Measurements from ENCODE around the gene SNW1.
"Not testable (repeated sequence)": the region's sequence is repeated elsewhere in the genome, so short reads cannot be mapped to it uniquely, and the experiment has no call there.

SNW1 gene

DNA sequence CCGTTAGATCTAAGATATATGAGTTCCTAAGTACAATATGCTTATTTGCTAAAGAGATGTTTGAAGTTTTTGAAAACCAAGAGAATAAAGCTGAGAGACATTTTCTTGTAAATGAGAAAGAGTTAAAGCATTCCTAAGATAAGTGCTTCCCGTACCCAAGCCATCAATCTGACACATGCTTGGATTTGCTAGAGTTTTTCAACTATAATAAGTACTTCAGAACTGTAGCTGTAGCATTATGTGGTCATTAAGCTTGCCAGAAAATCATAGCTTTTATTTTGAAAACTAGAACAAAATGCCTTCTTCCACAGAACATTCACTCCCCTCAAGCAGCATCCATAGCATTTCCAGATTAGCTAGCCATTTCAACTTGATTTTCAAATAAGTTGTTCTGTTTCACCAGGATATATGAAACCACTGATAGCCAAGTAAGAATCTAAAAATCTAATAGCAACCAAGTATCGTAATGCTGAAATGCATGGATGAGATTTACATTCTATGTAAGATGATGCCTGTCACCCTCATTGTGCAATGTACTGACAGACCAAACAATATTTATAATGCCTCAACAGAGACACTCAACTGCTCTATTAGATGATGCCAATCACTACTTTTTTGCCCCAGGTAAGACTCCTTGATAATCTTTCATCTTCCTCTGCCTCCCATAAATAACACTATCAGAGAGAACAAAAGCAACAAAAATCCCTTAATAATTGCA is 8.0 kb downstream of the SNW1 start:
- no peak overlapping the region for H3K4me3 ChIP-seq (ENCODE audit: low read depth, low read length)

DNA sequence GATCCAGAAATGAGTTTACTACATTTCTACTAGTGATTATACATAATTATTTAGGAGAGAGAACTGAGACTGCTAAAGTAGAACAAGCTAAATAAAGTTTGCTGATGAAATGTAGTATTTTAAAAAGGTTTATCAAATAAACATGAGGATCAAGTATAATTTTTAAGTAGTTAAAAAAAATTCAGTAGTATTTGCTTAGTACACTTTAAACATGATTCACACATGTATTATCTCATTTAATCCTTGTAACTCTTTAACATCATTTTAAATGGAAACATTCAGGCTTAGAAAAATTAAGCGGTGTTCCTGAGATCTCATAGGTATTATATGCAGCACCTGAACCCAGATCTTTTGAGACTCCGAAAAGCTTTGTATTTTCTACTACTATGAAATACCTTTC is 8.7 kb downstream of the SNW1 start:
- no peak overlapping the region for H3K4me3 ChIP-seq (ENCODE audit: low read depth, low read length)

DNA sequence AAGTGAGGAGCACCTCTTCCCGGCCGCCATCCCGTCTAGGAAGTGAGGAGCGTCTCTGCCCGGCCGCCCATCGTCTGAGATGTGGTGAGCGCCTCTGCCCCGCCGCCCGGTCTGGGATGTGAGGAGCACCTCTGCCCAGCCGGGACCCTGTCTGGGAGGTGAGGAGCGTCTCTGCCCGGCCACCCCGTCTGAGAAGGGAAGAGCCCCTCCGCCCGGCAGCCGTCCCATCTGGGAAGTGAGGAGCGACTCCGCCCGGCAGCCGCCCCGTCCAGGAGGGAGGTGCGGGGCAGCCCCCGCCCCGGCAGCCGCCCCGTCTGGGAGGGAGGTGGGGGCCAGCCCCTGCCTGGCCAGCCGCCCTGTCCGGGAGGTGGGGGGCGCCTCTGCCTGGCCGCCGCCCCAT is 13.5 kb downstream of the SNW1 start:
- not testable (repeated sequence) for H3K4me3 ChIP-seq (ENCODE audit: low read depth, low read length)

DNA sequence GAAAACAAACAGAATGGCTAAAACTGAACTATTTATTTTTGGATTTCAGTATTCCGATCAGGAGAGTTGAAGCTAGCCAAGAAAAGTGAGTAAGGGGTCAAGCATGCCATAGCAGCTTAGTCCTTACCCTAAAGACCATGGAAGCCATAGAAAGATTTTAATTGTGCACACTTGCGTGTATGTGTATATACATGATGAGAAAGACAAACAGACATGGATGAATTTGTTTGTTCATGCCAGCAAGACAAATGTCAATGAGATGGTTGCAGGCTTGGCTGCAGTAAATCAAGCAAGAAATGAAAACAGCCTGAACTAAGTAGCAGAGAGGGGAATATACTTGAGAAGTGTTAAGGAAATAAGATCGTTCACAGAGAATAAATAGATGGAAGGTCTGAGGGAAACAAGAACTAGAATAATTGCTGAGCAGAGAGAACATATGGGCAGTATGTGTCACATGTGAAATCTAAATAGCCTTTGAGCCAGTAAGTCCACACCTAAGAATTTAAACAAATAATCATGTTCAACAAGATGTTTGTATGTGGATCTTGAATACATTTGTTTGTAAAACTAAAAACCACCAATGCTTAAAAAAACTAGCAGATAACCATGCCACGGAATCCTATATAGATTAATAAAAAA is 14.8 kb downstream of the SNW1 start:
- H3K4me3 ChIP-seq (ENCODE audit: low read depth, low read length), result no peak overlapping the region

DNA sequence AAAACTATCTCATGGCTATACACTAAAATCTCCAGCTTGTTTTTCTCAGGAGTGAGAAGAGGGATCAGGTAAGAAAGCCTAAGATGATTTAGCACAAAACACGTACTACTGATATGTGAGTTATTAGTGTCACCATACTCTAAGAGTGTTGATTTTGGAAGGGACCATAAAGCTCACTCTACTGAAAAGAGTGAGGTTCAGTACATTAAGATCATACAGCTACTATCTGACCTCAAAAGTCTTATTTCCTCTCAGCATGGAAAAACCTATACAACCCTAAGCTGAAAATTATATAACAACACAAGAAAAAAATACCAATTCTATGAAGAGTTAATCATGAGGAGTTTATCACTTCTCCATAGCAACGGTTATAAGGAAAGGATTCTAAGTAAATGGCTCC is 19.5 kb downstream of the SNW1 start:
- H3K4me3 ChIP-seq (ENCODE audit: low read depth, low read length), result no peak overlapping the region

DNA sequence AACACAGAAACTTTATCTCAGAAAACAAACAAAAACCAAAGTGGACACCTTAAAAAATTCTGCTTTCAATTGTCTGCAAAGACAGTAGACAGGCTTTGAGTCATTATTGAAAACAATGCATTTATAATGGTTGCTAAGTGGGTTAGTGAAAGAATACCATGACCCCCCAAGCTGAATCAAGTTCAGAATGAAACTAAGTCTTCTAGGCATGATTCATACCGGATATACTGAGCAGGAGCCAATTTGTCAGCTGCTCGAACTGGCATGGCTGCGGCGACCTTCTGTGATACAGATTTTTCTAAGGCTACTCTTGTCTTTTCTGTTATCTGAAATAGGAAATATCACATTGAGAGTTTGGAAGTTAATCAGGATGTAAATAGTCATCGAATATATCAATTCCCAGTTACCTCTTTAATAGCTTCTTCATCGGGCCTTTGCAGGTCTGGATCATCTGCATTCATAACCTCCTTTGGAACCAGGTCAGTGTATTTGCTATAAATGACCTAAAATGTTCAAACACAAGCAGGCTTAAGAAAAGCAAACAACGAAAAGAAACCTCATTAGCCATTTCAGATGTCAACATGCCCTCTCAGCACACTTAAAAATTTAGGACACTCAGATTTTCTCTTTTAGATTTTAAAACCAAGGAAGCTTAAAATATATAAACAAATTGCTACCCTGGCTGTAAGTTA is 22.3 kb downstream of the SNW1 start:
- no peak overlapping the region for H3K4me3 ChIP-seq (ENCODE audit: low read depth, low read length)

DNA sequence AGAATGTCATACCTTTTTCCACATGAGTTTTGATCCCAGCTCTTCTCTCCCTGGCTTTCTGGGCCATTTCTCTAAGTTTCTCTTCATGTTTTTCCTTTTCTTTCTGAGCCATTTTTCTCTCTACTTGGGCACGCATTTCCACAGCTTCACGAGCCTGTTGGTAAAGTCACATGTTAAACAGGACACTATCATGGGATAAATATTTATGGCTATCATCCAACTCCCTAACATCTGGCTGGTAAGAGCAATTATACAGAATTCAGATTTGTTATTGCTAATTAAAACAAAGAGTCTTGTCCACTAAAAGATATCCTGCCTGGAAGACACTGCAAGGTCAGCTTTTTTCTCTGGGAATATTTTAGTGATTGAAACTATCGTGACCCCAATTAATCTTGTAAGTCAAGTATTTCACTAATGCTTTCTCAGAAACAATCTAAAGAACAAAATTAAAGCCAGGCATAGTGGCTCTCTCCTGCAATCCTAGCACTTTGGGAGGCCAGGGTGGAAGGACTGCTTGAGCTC is 29.9 kb downstream of the SNW1 start:
- H3K4me3 ChIP-seq (ENCODE audit: low read depth, low read length), result no peak overlapping the region

DNA sequence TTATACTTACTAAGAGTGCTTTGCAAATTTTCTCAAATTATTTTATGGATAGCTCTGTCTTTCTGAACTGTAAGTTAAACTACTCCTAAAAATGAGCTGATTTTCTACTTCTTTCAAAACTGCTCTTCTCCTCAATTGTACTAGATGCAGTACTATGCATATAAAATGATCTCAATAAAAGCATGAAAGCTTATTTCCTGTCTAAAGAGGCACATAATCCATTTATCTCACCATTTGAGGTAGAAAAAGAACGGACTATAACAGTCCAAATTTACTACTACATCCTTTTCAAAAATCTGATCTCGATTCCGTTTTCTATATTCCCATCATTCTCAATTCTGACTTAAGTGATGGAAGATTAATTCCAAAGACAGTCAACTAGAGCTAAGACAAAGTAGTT is 38.7 kb downstream of the SNW1 start:
- no peak overlapping the region for H3K4me3 ChIP-seq (ENCODE audit: low read depth, low read length)

DNA sequence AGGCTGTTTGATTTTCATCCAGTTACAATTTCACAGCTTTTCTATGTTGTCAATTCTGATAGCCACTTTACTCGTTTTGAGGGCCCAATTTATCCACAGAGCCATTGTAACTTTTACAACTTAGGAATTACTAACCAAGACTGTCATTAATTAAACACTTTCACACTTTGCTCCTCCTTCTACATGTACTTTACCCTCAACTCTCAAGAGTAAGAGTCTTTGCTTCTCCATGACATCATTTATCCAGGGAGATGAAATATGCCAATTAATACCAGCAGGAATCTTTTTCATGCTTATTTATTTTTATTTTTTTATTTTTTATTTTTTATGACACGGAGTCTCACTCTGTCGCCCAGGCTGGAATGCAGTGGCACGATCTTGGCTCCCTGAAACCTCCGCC is 39.5 kb downstream of the SNW1 start:
- no peak overlapping the region for H3K4me3 ChIP-seq (ENCODE audit: low read depth, low read length)

DNA sequence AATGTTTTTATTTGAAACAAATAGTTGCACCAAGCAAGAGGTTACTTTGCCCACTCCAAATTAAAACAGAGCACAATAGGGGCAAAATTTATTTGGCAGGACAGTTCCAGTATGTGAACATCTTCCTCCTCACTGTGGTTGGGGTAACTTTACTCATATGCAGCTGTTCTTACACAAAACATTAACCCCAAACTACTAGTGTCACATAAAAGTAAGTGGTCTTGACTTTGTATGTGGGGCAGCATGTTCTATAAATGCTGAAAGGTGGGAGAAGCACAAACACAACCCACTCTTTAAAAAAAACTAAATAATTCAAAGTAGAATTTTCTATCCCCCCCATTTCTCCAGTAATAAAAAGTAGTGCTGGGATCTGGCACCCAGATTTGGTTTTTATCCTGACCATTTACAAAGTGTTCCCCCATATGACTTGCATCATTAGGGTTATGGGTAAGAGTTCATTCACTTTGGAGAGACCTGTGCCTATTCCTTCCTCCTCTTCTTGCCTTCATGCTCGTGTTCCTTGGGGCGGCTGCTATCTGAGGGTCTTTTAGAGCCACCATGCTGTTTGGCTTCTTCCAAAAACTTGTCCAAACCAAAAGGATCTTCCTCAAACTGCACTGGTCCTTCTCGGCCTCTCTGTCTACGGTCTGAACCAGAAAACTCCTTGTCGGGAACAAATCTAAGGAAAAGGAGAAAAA is 43.2 kb downstream of the SNW1 start:
- no peak overlapping the region for H3K4me3 ChIP-seq (ENCODE audit: low read depth, low read length)

DNA sequence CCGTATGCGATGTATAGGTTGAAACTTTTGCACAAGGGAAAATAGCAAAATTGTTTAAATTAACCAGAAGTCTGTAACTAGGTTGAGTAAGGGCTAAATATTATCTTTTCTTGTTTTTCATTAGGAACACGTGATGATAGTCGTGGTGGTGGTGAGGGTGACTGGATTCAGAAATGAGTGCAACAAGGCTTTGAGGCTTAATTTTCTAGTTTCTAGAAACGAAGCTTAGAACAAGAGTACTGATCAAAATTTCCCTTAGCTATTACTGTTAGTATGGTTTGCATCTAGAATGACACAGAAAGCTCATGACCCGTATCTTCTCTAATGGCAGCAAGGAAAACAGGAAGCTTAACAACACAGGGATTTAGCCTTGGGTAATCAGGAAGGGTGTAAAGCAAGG is 46.0 kb downstream of the SNW1 start:
- H3K4me3 ChIP-seq (ENCODE audit: low read depth, low read length), result no peak overlapping the region

DNA sequence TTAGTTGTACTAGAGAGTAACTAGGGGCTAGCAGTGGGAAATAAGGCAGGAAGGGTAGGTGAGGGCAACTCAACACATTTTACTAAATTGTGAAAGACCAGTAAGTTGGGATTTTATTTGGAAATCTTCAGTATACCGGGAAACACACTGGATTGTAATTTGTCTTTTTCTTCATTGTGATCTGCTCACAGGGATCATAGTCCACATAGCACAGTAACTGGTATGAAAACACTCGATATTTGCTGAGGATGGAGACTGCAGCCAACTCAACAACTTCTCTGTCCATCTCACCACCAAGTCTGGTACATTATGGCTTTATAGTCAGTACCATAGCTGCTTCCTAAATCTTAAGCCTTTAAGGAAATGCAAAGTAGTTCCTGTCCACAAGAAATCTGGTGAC is 50.6 kb downstream of the SNW1 start:
- no peak overlapping the region for H3K4me3 ChIP-seq (ENCODE audit: low read depth, low read length)

DNA sequence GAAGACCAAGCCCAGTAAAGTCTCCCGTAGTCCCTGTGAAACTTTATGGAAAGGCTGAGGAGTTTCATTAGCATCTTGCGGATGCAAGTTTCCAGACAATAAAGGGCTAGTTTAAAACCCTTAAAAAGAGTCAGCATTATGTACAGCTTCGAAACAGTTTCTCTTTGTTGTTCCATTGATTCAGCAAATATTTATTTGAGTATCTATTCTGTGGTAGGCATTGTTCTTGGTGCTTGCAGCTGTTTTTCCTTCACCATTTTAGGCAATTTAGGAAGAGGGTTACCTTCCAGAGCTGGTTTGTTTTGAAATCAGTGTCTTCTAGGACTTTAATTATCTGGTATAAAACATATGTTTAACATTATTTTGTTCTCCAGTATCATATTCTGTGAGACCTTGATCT is 51.5 kb downstream of the SNW1 start:
- peak overlapping the region; percentile 100 for H3K4me3 ChIP-seq (ENCODE audit: low read depth, low read length)

DNA sequence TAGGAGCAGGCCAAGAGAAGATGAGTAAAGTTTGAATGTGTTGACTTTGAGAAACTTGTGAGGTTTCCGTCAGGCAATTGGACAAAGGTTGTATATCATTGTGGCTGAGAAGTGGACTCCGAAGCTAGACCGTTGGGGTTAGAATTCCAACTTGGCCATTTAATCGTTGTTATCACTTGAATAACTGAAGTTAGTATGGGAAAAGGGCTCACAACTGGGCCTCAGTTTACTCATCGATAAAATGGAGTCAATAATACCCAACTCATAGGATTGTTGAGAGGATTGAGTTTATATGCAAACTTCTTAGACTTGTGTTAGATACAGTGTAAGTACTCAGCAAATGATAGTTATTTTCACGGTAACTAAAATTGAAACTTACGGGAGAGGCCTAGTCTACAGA is 52.2 kb downstream of the SNW1 start:
- peak overlapping the region; percentile 100 for H3K4me3 ChIP-seq (ENCODE audit: low read depth, low read length)

DNA sequence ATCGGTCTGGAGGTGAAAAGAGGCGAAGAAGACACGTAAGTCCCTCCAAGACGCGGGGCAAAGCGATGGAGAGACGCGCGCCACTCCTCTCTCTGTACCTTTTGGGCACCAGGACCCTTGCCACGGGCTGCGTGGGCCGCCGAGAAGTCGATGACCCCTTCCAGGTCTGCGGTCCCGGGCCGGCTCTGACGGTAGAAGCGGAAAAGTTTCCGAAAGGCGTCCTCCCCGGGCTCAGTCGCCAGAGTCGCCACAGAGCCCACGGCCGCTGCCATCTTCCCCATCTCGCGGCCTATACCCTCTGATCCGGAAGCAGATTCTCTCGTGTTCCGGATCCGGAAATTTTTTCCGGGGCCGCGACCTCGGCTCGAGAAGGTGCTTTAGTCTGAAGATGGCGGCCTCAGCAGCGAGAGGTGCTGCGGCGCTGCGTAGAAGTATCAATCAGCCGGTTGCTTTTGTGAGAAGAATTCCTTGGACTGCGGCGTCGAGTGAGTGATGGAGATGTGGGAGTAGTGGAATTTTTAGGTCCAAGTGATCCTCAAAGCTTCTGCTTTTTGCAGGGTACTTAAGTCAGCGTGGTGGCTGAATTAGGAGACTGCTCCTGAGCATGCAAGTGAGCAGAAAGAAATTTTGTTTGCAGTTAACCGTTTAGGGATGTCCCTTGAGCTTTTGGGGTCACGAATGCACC is 53.1 kb downstream of the SNW1 start, which contains the start of the genes ALKBH1 and SLIRP:
ALKBH1 (minus strand) TSS at position 300 of the 685 bp plus-strand sequence; CDS start at position 281, 19 bp downstream.
SLIRP (plus strand) TSS at position 380 of the 685 bp plus-strand sequence; CDS start at position 389, 9 bp downstream.
- peak within 1 kb of the TSS; percentile 100 for H3K4me3 ChIP-seq (ENCODE audit: low read depth, low read length)

DNA sequence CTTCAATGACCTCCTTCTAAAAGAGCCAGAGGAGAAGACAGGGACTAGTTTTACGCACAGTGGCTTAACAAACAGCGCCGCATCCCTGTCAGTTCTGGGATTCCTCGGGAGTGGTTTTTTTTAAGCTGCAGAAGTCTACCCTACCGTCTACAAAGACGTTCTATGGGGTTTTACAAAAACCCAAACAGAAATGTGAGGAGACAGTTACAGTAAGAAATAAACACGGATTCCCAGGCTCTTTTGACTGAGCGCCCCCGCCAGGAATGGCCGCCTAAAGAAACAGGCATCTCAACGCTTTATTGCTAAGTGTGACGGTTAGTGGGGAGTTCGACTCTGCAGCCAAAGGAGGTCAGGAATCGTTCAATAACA is 53.6 kb downstream of the SNW1 start:
- H3K4me3 ChIP-seq (ENCODE audit: low read depth, low read length), result peak overlapping the region; percentile 100

DNA sequence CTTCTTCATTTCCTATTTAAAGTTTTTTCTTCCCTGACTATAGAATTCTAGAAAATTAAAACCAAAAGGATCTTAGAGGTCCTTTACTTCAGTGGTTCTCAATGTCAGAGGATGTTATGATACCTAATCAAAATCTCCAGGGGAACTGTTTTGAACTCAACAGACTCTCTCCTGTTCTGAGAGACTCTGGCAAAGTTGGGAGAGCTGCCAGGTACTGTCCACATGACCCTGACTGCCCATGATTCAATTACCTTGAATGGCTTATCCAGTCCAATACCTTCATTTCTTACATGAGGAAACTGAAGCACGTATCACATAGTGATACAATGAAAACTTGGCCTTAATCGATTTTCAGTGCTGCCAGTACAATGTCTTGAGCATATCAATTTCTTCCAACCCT is 69.7 kb downstream of the SNW1 start:
- no peak overlapping the region for H3K4me3 ChIP-seq (ENCODE audit: low read depth, low read length)

DNA sequence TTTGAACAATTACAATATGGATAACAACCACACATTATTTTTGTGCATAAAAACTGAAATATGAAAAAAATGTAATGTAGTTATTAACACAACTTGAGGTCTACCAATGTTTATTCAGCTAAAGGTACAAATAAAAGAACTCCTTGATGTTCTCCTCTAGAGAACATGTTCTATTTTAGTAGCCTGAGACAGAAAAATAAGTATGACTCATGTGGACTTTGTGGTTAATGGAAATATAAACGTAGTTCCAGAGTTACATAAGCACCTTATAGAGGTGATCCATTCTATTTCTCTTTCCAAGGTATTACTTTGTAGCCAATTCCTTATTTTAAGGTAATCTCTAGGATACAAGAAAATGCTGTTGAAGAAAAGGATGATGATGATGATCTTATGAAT is 78.8 kb downstream of the SNW1 start:
- no peak overlapping the region for H3K4me3 ChIP-seq (ENCODE audit: low read depth, low read length)

DNA sequence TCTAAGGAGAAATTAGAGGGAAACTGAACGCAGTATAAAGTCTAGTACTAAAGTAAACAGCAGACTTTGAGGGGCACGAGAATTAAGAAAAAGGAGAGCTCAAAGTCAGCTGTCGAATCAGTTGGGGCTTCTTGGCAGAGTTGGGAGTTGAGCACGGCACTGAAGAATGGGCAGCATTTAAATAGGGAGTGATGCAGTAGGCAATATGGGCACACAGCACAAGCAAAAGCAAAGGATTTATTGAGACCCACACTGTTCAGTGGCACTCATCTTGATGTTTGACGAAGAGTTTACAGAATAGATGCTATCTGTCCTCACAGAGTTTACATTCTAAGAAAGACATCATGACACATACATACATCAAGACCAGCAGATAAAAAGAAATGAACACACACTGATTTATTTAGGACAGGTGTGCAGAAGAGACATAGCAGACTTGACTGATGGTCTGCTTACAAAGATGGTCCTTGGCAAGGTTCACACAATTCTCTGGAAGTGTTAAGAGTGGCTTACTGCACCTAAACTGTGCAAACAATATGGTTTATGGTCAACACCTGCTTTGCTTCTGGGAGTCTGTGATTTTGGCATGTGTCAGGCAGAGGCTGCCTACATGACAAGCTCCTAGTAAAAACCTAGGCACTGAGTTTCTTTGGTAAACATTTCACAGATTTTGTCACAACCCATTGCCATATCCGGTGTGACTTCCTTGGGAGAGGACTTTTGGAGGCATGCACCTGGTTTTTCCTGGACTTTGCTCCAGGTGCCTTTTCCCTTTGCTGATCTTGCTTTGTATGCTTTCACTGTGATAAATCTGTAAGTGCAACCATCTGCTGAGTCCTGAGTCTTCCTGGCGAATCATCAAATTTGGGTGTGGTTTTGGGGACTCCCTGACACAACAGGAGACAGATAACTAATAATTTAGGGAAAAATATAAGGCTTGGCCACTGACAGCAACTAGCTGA is 79.5 kb downstream of the SNW1 start:
- H3K4me3 ChIP-seq (ENCODE audit: low read depth, low read length), result no peak overlapping the region

DNA sequence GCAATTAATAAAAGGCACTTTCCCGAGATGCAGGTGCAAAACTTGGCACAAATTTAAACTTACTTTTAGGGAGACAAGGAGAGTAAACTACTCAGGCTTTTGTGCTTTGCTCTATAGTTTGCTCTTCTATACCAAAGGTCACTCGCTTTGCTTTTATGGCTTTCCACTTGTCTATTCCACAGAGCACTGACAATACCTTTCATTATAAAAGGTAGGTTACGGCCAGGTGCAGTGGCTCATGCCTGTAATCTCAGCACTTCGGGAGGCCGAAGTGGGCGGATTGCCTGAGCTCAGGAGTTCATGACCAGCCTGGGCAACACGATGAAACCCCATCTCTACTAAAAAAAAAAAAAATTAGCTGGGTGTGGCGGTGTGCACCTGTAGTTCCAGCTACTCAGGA is 86.0 kb downstream of the SNW1 start:
- no peak overlapping the region for H3K4me3 ChIP-seq (ENCODE audit: low read depth, low read length)

Measured in iPS-11a (cell line).